OCI-LY1 (cell line): ENCODE data around the gene PAGE5.

Experiments used
- CTCF ChIP-seq: fragments of 200-600 bp; sonication (generic), shearing (Covaris generic); IDR thresholded peaks from 2 replicates; pipeline ENCODE4 v1.5.1; 2017; ENCODE audit warnings: mild to moderate bottlenecking, antibody characterized with exemption, low read length, moderate library complexity, mixed read lengths
- EZH2 ChIP-seq: fragments of 200-600 bp; sonication (generic), shearing (Covaris generic); IDR thresholded peaks from 2 replicates; pipeline ENCODE4 v1.8.0; 2017; ENCODE audit warnings: borderline replicate concordance, mixed run types, mild to moderate bottlenecking, antibody characterized with exemption, low read length, moderate library complexity, mixed read lengths

- no peak for TF ChIP-seq CTCF
- no peak for TF ChIP-seq EZH2
Measured at GRCh38 chrX:55213381-55213780, 6.8 kb upstream of the PAGE5 start.
